ENCODE results near the gene SLC25A33. TPM values are rescaled to one million over a fixed set of nuclear protein-coding genes. Genes with fewer than 3 reads are reported as not detected.
"Not testable (repeated sequence)": the region's sequence is repeated elsewhere in the genome, so short reads cannot be mapped to it uniquely, and the experiment has no call there.

The SLC25A33 gene
- total and polyA plus RNA-seq, 2 of the 8 experiments (the other 6 are each of a cell fraction or from before 2014, with no cell fraction given) = 7.8 to 12.8 TPM

- H3K9ac ChIP-seq (replicated peaks in 1 of 4; ENCODE audit: extremely low read depth in 1 of 4, low read depth in 3 of 4, low read length in 3 of 4); POLR2A ChIA-PET (ENCODE audit: partially characterized antibody); FAIRE-seq; H3K79me2 ChIP-seq (ENCODE audit: control insufficient read depth in 1 of 2, insufficient read depth in 2 of 2, low read length in 2 of 2); H2AK5ac ChIP-seq (ENCODE audit: low read depth, low read length); H3K56ac ChIP-seq (replicated peaks; ENCODE audit: insufficient read length, low read depth, low read length); H2AFZ ChIP-seq (ENCODE audit: low read length); DNase-seq (ENCODE audit: low read depth in 1 of 2, low spot score in 2 of 2); H3K14ac ChIP-seq (ENCODE audit: insufficient read length); H3K23me2 ChIP-seq (ENCODE audit: low read depth, low read length); H4K91ac ChIP-seq (replicated peaks; ENCODE audit: insufficient read length, low read length); H3K9me3 ChIP-seq (ENCODE audit: insufficient read depth in 2 of 2, low read depth in 1 of 2, low read length in 1 of 2); H2BK12ac ChIP-seq (ENCODE audit: low read depth, low read length); H3K79me1 ChIP-seq (ENCODE audit: low read depth, low read length); H4K5ac ChIP-seq (ENCODE audit: insufficient read length, low read depth, low read length); H2BK5ac ChIP-seq (ENCODE audit: low read depth, low read length); H2BK20ac ChIP-seq (ENCODE audit: low read length); H4K8ac ChIP-seq (ENCODE audit: extremely low read depth, insufficient read depth, low read length); H3K18ac ChIP-seq (ENCODE audit: extremely low read depth, low read length); H3K4me1 ChIP-seq (replicated peaks in 1 of 4; ENCODE audit: control insufficient read depth in 3 of 4, insufficient read depth in 4 of 4, low read length in 3 of 4); H3K23ac ChIP-seq (ENCODE audit: insufficient read length); H3K4me3 ChIP-seq (ENCODE audit: extremely low read depth in 1 of 4, insufficient read depth in 2 of 4, low read depth in 3 of 4, low read length in 4 of 4); H3K27me3 ChIP-seq (replicated peaks in 1 of 4; ENCODE audit: control insufficient read depth in 3 of 4, extremely low read depth in 1 of 4, insufficient read depth in 3 of 4, low read length in 3 of 4); H3K4me2 ChIP-seq (ENCODE audit: insufficient read depth in 1 of 2, low read depth in 2 of 2, low read length in 2 of 2); H2BK15ac ChIP-seq (ENCODE audit: low read length); H3K27ac ChIP-seq (ENCODE audit: low read depth, low read length); H4K20me1 ChIP-seq (replicated peaks in 1 of 2; ENCODE audit: control insufficient read depth in 1 of 2, insufficient read depth in 2 of 2, low read length in 2 of 2); H3K4ac ChIP-seq (replicated peaks; ENCODE audit: insufficient read length, low read depth, low read length); H2BK120ac ChIP-seq (replicated peaks; ENCODE audit: low read depth, low read length): not testable (repeated sequence)
- CTCF ChIA-PET (ENCODE audit: partially characterized antibody) = interaction anchor here (0.7 to 1.8 kb wide), 8 partner anchors 17 to 128 kb away, joined by 3 to 5 read pairs (median 4); partner anchors contain the start of gene TMEM201
- 89% methylated on average over 15 of the region's 16 CpGs; no CpG with 5 or more reads in 1 of the 2 experiments for WGBS, 2 experiments (ENCODE audit: extremely low coverage in 1 of 2, insufficient coverage in 1 of 2, insufficient read length in 1 of 2, insufficient replicate concordance in 2 of 2, low coverage in 1 of 2, low lambda C conversion rate in 2 of 2, missing lambda C conversion rate in 1 of 2)
- H3K36me3 ChIP-seq (ENCODE audit: control insufficient read depth in 2 of 4, insufficient read depth in 4 of 4, low read length in 3 of 4) = peaks cover 0 to 23% (median 7%) of the 10 kb centered on the region in 4 experiments; a peak in 2 of 8 replicates
Measured at GRCh38 chr1:9570886-9571529, 31.7 kb downstream of the SLC25A33 start.

Measured in H1 (cell line).